Measurements from ENCODE around the gene DYNLT3.

Gene DYNLT3

DNA sequence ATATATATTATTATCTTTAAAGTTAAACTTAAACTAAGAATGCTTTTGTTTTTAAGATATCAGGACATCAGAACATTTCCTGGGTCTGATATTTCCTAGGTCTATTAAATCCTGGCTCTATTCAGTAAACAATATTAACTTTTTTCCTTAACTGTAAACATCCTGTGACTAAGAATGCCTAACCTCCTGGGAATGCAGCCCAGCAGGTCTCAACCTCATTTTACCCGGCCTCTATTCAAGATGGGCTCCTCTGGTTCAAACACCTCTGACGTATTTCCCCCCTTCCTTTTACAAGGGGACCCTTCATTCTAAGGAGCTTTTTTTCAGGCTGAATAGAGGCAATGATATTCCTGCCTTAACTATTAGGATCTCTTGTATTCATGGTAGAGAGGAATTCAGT lies 35.8 kb upstream of the DYNLT3 start:
- in situ Hi-C loops (cut with MboI; ENCODE audit: low sequenced_read_pairs, unreplicated experiment) = no loop called here
- DNase-seq (ENCODE audit: low spot score) = no peak
- TF ChIP-seq, protein P1, sequence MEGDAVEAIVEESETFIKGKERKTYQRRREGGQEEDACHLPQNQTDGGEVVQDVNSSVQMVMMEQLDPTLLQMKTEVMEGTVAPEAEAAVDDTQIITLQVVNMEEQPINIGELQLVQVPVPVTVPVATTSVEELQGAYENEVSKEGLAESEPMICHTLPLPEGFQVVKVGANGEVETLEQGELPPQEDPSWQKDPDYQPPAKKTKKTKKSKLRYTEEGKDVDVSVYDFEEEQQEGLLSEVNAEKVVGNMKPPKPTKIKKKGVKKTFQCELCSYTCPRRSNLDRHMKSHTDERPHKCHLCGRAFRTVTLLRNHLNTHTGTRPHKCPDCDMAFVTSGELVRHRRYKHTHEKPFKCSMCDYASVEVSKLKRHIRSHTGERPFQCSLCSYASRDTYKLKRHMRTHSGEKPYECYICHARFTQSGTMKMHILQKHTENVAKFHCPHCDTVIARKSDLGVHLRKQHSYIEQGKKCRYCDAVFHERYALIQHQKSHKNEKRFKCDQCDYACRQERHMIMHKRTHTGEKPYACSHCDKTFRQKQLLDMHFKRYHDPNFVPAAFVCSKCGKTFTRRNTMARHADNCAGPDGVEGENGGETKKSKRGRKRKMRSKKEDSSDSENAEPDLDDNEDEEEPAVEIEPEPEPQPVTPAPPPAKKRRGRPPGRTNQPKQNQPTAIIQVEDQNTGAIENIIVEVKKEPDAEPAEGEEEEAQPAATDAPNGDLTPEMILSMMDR (IDR thresholded peaks at IDR 0.05; ENCODE audit: borderline replicate concordance, control extremely low read depth, extremely low read depth, insufficient read depth, missing control alignments) = no peak

DNA sequence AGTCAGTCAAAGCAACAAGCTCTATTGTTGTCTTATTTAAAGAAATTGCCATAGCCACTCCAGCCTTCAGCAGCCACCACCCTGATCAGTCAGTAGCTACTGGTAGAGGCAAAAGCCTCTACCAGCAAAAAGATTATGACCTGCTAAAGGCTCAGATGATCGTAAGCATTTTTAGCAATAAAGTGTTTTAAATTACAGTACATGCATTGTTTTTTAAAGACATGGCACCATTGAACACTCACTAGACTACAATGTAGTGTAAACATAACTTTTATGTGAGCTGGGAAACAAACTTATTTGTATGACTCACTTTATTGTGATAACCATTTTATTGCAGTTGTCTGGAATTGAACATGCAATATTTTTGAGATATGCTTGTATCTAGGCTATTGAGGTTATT lies 32.3 kb upstream of the DYNLT3 start:
- in situ Hi-C loops (cut with MboI; ENCODE audit: low sequenced_read_pairs, unreplicated experiment) = no loop called here
- TF ChIP-seq, protein P1 (IDR thresholded peaks at IDR 0.05; ENCODE audit: borderline replicate concordance, control extremely low read depth, extremely low read depth, insufficient read depth, missing control alignments) = no peak
- no peak for DNase-seq (ENCODE audit: low spot score)

DNA sequence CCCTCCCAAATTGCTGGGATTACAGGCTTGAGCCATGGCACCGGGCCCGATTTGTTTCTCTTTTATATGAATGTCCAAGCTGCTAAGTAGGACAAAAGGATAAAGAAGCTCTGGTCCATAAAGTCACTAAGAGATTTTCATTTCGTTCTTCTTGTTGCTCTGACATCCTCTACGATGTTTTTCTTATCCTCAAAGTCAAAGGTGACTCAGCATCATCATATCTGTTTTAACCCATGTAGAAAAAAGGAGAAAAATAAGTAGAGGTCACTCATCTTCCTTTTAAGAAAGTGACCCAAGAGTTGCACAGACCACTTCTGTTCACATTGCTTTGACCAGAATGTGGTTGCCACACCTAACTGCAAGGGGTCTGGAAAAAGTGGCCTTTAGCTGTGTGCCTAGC lies 29.3 kb upstream of the DYNLT3 start:
- no peak for DNase-seq (ENCODE audit: low spot score)
- in situ Hi-C loops (cut with MboI; ENCODE audit: low sequenced_read_pairs, unreplicated experiment) = no loop called here
- TF ChIP-seq, protein P1 (IDR thresholded peaks at IDR 0.05; ENCODE audit: borderline replicate concordance, control extremely low read depth, extremely low read depth, insufficient read depth, missing control alignments) = no peak

DNA sequence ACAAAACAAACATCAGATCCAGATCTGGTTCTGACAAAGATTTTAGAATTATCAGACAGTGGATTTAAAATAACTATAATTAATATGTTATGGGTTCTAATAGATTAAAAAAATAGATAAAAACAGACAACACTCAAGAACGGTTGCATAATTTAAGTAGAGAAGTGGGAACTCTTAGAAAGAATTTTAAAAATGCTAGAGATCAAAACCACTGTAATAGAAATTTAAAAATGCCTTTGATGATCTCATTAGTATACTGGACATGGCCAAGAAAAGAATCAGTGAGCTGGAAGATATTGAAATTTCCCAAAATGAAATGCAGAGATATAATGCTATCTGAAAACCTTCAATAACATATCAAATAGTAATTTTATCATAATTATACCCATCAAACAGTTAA lies 28.3 kb upstream of the DYNLT3 start:
- no peak for DNase-seq (ENCODE audit: low spot score)
- in situ Hi-C loops (cut with MboI; ENCODE audit: low sequenced_read_pairs, unreplicated experiment) = no loop called here
- TF ChIP-seq, protein P1 (IDR thresholded peaks at IDR 0.05; ENCODE audit: borderline replicate concordance, control extremely low read depth, extremely low read depth, insufficient read depth, missing control alignments) = no peak

DNA sequence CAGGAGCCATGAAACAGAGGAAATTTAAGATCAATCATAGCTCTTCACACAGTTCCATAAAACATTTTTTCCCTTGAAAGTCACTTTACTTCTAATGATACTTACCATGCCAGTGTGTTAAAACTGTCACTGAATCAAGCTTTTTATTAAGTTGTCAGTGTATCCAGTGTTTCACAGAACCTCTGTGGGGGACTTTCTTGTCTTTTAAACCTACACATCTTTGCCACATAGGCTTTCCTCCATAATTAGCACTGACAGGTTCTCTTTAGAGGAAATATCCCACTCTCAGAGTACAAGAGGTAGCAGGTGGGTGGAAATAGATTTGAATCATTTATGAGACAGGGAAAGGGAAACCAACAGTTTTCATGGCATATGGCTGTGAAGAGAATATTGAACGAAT lies 25.8 kb upstream of the DYNLT3 start:
- TF ChIP-seq, protein P1 (IDR thresholded peaks at IDR 0.05; ENCODE audit: borderline replicate concordance, control extremely low read depth, extremely low read depth, insufficient read depth, missing control alignments) = no peak
- in situ Hi-C loops (cut with MboI; ENCODE audit: low sequenced_read_pairs, unreplicated experiment) = no loop called here
- no peak for DNase-seq (ENCODE audit: low spot score)

DNA sequence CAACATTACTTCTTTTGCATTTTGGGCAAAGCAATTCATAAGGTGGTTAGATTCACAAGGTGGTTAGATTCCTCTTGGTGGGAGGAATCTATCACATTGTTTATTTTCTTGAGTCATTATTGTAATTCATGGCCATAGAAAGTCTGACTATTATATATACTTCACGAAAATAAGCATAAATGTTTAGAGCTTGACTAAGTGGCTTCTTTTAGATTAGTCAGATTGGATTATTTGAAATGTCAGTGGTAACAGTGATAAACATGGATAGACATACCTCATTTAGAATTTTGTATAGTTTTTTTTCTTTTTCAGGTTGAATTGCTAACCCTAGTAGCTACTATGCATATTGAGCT lies 24.9 kb upstream of the DYNLT3 start:
- in situ Hi-C loops (cut with MboI; ENCODE audit: low sequenced_read_pairs, unreplicated experiment) = no loop called here
- DNase-seq (ENCODE audit: low spot score) = no peak
- TF ChIP-seq, protein P1 (IDR thresholded peaks at IDR 0.05; ENCODE audit: borderline replicate concordance, control extremely low read depth, extremely low read depth, insufficient read depth, missing control alignments) = no peak

Data from GM13976 (cell line).